ENCODE results near the gene WDR47. TPM values are rescaled to one million over a fixed set of nuclear protein-coding genes. Genes with fewer than 3 reads are reported as not detected.
"Not testable (repeated sequence)": the region's sequence is repeated elsewhere in the genome, so short reads cannot be mapped to it uniquely, and the experiment has no call there.

The WDR47 gene
- total RNA-seq, 1 experiment from 2014 or later = 6.6 TPM

GRCh38 chr1:109011335-109011734 is 30.6 kb downstream of the WDR47 start:
- Histone ChIP-seq H3K27ac (ENCODE audit: insufficient read length, low read depth, low read length) (no peak overlapping the region), H4K20me1 (ENCODE audit: control insufficient read depth, insufficient read depth, insufficient read length) (no peaks in the 10 kb centered on the region), H3K14ac (ENCODE audit: insufficient read depth, low read length) (no peak overlapping the region), H2BK15ac (ENCODE audit: low read depth, low read length) (no peak overlapping the region), H3K4me2 (ENCODE audit: insufficient read depth, insufficient read length, low read length) (no peak overlapping the region), H2AK5ac (ENCODE audit: insufficient read length, low read length) (no peak overlapping the region), H4K91ac (ENCODE audit: insufficient read length, low read depth, low read length) (no peak overlapping the region), H2BK120ac (ENCODE audit: low read depth, low read length, poor library complexity, severe bottlenecking) (no peak overlapping the region), H3K4ac (ENCODE audit: low read depth, low read length) (no peak overlapping the region), H4K8ac (replicated peaks; ENCODE audit: insufficient read length, low read depth, low read length) (no peak overlapping the region), H3T11ph (ENCODE audit: low read length) (no peak overlapping the region), H2BK20ac (ENCODE audit: low read depth, low read length, poor library complexity, severe bottlenecking) (no peak overlapping the region), H4K5ac (ENCODE audit: insufficient read length, low read depth, low read length) (no peak overlapping the region), H3K79me1 (ENCODE audit: insufficient read depth, low read depth, low read length, poor library complexity, severe bottlenecking) (no peaks in the 10 kb centered on the region), H3K9ac (ENCODE audit: extremely low read depth, insufficient read length, low read length) (no peak overlapping the region), H3K4me1 (ENCODE audit: insufficient read depth, low read length) (no peaks in the 10 kb centered on the region), H3K23ac (ENCODE audit: insufficient read length, low read depth, low read length) (no peak overlapping the region), H3K9me3 (ENCODE audit: control insufficient read depth, low read depth, low read length) (no peaks in the 10 kb centered on the region), H3K56ac (ENCODE audit: insufficient read length, low read depth, low read length) (no peak overlapping the region), H3K23me2 (ENCODE audit: insufficient read length, low read depth, low read length, poor library complexity, severe bottlenecking) (no peaks in the 10 kb centered on the region), H2AFZ (ENCODE audit: low read length) (no peak overlapping the region), H3K18ac (ENCODE audit: insufficient read length, low read depth, low read length) (no peak overlapping the region), H3K27me3 (ENCODE audit: insufficient read depth, low read length) (no peaks in the 10 kb centered on the region), H2BK12ac (ENCODE audit: insufficient read length, low read depth, low read length) (no peak overlapping the region), H3K79me2 (ENCODE audit: insufficient read depth, low read length) (no peaks in the 10 kb centered on the region), H2BK5ac (ENCODE audit: insufficient read length, low read length) (no peak overlapping the region)
- no peak for DNase-seq
- TF ChIP-seq CTCF (conservative IDR thresholded peaks at IDR 0.05) = no peak
- Mint-ChIP-seq H3K27me3 (ENCODE audit: low read depth) (no peaks in the 10 kb centered on the region), H3K36me3 (ENCODE audit: insufficient read depth in 1 of 3, low read depth in 3 of 3) (peaks cover 0 to 3% (median 2%) of the 10 kb centered on the region in 3 experiments; a peak in 2 of 7 replicates), H3K9me3 (no peaks in the 10 kb centered on the region), H3K4me3 (no peak overlapping the region), H3K27ac (no peak overlapping the region), H3K4me1 (no peaks in the 10 kb centered on the region)
- no CpG with 5 or more reads among the region's 7 CpGs for WGBS (ENCODE audit: extremely low coverage, insufficient read length, low lambda C conversion rate)

GRCh38 chr1:108996622-108997021 is 45.3 kb downstream of the WDR47 start:
- H3K23me2 ChIP-seq (ENCODE audit: insufficient read length, low read depth, low read length, poor library complexity, severe bottlenecking); H2AFZ ChIP-seq (ENCODE audit: low read length); H3K4me1 Mint-ChIP-seq; H3K27ac ChIP-seq (ENCODE audit: insufficient read length, low read depth, low read length); H3K27me3 ChIP-seq (ENCODE audit: insufficient read depth, low read length); H3T11ph ChIP-seq (ENCODE audit: low read length); H2AK5ac ChIP-seq (ENCODE audit: insufficient read length, low read length); H2BK20ac ChIP-seq (ENCODE audit: low read depth, low read length, poor library complexity, severe bottlenecking); H3K56ac ChIP-seq (ENCODE audit: insufficient read length, low read depth, low read length); DNase-seq; H2BK12ac ChIP-seq (ENCODE audit: insufficient read length, low read depth, low read length); H3K79me1 ChIP-seq (ENCODE audit: insufficient read depth, low read depth, low read length, poor library complexity, severe bottlenecking); H3K4me2 ChIP-seq (ENCODE audit: insufficient read depth, insufficient read length, low read length); H2BK15ac ChIP-seq (ENCODE audit: low read depth, low read length); H3K18ac ChIP-seq (ENCODE audit: insufficient read length, low read depth, low read length); H3K4me1 ChIP-seq (ENCODE audit: insufficient read depth, low read length); H3K14ac ChIP-seq (ENCODE audit: insufficient read depth, low read length); H3K23ac ChIP-seq (ENCODE audit: insufficient read length, low read depth, low read length); H4K5ac ChIP-seq (ENCODE audit: insufficient read length, low read depth, low read length); H4K91ac ChIP-seq (ENCODE audit: insufficient read length, low read depth, low read length); H3K9ac ChIP-seq (ENCODE audit: extremely low read depth, insufficient read length, low read length); H3K4ac ChIP-seq (ENCODE audit: low read depth, low read length); H3K79me2 ChIP-seq (ENCODE audit: insufficient read depth, low read length); H4K20me1 ChIP-seq (ENCODE audit: control insufficient read depth, insufficient read depth, insufficient read length); H2BK120ac ChIP-seq (ENCODE audit: low read depth, low read length, poor library complexity, severe bottlenecking); H3K27me3 Mint-ChIP-seq (ENCODE audit: low read depth); H4K8ac ChIP-seq (replicated peaks; ENCODE audit: insufficient read length, low read depth, low read length); H3K27ac Mint-ChIP-seq; H2BK5ac ChIP-seq (ENCODE audit: insufficient read length, low read length); H3K4me3 Mint-ChIP-seq; H3K9me3 ChIP-seq (ENCODE audit: control insufficient read depth, low read depth, low read length): not testable (repeated sequence)
- Mint-ChIP-seq H3K36me3 (ENCODE audit: insufficient read depth in 1 of 3, low read depth in 3 of 3) (peaks cover 15 to 31% (median 23%) of the 10 kb centered on the region in 3 experiments), H3K9me3 (peaks cover 5 to 10% of the 10 kb centered on the region in 2 experiments)
- no CpG with 5 or more reads among the region's 3 CpGs for WGBS (ENCODE audit: extremely low coverage, insufficient read length, low lambda C conversion rate)
